WI38 (cell line): ENCODE results near the gene C19orf18.
A peak's percentile ranks its signal among the peaks of the same experiment; 100 is the strongest.

Experiments
- H3K4me3 ChIP-seq: 2 replicates; pipeline ENCODE4 v1.5.1; 2011; ENCODE audit warnings: low read depth, mild to moderate bottlenecking, control low read depth, low read length
- TF ChIP-seq, protein P1 (sequence below): IDR thresholded peaks from 2 replicates; pipeline ENCODE4 v1.5.1; 2012; ENCODE audit warnings: low read depth, mild to moderate bottlenecking, control low read depth, low read length

The C19orf18 gene

DNA sequence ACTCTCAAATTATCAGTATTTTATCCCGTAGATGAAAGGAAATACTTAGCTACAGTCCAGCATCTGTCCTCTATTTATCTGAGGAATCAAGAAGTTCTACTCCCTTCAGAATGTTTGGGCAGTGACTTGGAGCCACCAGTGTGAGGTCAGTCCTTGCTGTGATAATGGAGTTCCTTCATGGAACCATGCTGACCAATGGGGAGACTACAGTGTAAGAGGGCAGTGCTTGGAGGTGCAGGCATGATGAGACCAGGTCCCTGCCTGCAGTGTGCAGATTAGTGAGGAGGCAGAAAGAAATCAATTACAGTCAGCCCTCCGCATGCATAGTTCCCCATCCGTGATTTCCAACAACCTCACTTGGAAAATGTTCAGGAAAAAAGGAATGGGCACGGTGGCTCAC, at the start of gene C19orf18:
Gene C19orf18, minus strand, starts transcription at position 101 of the 400 bp plus-strand sequence. CDS start 102 bp downstream, outside the sequence.
- H3K4me3 ChIP-seq, result no peak within 1 kb of the TSS
- TF ChIP-seq, protein P1, sequence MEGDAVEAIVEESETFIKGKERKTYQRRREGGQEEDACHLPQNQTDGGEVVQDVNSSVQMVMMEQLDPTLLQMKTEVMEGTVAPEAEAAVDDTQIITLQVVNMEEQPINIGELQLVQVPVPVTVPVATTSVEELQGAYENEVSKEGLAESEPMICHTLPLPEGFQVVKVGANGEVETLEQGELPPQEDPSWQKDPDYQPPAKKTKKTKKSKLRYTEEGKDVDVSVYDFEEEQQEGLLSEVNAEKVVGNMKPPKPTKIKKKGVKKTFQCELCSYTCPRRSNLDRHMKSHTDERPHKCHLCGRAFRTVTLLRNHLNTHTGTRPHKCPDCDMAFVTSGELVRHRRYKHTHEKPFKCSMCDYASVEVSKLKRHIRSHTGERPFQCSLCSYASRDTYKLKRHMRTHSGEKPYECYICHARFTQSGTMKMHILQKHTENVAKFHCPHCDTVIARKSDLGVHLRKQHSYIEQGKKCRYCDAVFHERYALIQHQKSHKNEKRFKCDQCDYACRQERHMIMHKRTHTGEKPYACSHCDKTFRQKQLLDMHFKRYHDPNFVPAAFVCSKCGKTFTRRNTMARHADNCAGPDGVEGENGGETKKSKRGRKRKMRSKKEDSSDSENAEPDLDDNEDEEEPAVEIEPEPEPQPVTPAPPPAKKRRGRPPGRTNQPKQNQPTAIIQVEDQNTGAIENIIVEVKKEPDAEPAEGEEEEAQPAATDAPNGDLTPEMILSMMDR, result no peak

DNA sequence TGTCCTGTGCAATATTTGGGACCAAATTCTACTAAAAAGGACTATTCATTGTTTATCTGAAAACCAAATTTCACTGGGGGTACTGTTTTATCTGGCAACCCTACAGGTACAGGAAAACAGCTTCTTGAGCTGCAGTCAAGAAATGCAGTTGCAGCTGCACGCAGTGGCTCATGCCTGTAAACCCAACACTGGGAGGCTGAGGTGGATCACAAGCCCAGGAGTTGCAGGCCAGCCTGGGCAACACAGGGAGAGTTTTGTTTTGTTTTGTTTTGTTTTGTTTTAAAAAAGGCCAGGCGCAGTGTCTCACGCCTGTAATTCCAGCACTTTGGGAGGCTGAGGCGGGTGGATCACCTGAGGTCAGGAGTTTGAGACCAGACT, 47.9 kb upstream of the C19orf18 start:
- TF ChIP-seq, protein P1, result no peak

DNA sequence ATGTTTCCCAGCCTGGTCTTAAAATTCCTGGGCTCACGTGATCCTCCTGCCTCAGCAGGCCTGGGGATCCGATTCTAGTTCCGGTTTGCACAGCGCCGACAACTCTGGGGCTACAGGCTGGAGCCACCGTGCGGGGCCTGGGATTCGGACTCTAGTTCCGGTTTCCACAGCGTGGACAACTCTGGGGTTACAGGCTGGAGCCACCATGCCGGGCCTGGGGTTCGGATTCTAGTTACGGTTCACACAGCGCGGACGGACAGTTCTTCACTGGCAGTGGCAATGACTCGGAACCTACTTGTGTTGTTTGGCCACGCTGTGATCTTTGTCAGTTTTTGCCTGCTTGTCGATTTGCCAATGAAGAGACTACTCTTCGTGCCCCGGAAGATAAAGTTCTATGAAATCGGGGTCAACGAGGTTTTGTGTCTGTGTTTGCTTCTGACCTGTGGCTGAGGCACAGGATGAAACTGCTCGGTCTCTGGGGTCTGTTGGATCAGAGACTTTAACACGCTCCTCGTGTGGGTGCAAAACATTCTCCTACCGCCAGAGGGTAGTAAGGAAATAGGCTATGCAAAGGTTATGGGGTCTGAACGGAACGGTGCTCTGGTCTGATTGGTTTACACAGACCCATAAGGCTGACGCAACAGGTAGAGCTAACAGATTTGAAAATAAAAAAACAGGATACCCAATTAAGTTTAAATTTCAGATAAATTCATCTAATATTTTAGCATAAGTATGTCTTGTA, 47.4 kb upstream of the C19orf18 start:
- TF ChIP-seq, protein P1, result peak; percentile 45
- no peak overlapping the region for H3K4me3 ChIP-seq

More for the DNA sequence above, 47.9 kb upstream of the C19orf18 start:
- no peak overlapping the region for H3K4me3 ChIP-seq

DNA sequence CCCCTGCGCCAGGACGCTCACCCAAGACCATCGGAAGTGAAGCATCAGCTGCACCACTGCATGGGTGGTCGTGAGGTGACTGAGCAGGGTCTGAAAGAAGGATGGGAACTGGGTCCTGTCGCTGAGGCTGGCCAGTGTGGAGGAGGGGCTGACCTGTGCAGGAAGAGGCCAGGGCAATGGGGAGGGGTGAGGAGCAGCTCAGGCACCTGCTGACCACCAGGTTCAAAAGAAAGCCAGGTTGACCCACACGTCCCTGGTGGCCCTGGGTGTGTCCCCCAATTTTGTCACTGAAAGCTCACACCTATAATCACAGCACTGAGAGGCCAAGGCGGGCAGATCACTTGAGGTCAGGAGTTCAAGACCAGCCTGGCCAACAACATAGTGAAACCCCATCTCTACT, 45.8 kb upstream of the C19orf18 start:
- TF ChIP-seq, protein P1, result no peak

DNA sequence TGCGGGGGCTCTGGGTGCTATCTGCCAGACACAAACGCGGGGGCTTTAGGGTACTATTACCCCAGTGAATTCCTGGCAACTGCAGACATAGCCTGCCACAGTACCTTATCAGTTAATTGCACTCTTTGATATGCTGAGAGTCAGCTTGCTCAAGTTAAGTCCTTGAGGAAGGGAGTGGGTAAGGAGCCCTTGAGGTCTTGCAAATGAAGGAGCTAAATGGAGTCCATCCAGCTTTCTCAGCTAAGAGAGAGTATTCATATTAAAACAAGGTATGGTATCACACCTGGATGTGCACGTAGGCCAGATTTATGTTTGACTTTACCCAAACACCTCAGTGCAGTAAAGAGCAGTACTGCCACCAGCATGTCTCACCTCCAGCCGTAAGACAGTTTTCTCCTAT, 39.8 kb upstream of the C19orf18 start:
- no peak overlapping the region for H3K4me3 ChIP-seq
- TF ChIP-seq, protein P1, result no peak

More for the DNA sequence above, 45.8 kb upstream of the C19orf18 start:
- no peak overlapping the region for H3K4me3 ChIP-seq

DNA sequence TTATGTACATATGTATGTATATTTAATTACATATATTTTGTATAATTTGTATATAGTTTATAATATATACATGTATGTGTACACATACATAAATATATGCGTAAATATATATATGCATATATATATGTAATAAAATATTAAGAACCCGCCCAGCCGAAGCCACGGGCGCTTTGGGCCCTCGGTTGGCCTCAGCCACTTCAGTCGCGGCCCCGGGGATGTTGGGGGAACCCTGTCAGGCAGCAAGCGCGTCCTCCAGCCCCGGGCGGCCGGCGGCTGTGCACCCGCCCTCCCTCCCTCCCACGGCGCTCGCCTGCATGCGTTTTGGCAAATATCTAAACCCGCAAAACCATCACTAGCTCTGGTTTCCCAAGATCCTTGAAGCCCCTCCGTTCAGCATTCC, 36.2 kb upstream of the C19orf18 start:
- TF ChIP-seq, protein P1, result no peak
- no peak overlapping the region for H3K4me3 ChIP-seq

DNA sequence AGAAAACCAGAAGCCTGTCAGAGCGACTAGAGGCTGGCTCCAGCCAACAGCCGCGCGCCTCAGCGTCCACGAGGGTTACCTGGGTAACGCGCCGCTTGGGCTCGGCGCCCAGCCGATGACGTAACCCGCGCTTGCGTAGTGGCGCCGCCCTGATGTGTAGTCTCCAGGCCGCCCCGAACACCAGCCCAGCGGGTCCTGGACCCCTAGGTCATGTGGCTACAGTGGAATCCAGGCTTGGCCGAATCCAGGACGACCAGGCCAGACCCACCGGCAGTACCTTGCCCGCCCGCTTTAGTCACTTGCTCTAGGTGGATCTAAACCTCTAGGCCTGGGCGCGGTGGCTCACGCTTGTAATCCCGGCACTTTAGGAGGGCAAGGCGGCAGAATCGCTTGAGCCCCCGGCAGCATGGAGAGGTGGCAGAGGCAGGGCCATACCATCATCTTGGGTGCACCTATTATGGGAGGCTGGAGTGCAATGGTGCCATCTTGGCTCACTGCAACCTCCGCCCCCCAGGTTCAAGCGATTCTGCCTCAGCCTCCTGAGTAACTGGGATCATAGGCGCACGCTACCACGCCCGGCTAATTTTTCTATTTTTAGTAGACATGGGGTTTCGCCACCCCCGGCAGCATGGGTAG, 35.5 kb upstream of the C19orf18 start:
- TF ChIP-seq, protein P1, result no peak
- peak overlapping the region; percentile 41 for H3K4me3 ChIP-seq
